NCI-H2227 (cell line): ENCODE results near the gene IFNAR1.
"Not testable (repeated sequence)": the region's sequence is repeated elsewhere in the genome, so short reads cannot be mapped to it uniquely, and the experiment has no call there.

ENCODE experiments used
- DNase-seq: peaks from one replicate; lab custom pipeline; 2025; ENCODE audit not compliant: unreplicated experiment; lab: John Stamatoyannopoulos, UW

The IFNAR1 gene

DNA sequence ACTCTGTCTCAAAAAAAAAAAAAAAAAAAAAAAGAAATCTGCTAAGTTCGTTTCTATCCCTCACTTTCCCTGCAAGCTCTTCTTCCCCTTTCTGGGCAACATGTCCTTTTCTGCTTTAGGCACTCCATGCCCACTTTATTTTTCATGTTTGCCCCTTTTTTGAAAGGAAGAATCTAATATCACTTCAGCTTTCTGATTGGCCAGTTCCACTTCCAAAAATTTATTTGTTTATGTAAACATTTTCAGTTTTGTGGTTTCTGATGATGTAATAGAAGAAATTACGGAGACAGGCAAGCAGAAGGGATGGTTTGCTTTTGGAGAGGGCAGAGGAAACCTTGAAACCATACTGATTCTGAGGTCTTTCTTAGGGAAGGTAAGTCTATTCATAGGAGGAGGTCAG, 15.1 kb downstream of the IFNAR1 start:
- DNase-seq: no peak

DNA sequence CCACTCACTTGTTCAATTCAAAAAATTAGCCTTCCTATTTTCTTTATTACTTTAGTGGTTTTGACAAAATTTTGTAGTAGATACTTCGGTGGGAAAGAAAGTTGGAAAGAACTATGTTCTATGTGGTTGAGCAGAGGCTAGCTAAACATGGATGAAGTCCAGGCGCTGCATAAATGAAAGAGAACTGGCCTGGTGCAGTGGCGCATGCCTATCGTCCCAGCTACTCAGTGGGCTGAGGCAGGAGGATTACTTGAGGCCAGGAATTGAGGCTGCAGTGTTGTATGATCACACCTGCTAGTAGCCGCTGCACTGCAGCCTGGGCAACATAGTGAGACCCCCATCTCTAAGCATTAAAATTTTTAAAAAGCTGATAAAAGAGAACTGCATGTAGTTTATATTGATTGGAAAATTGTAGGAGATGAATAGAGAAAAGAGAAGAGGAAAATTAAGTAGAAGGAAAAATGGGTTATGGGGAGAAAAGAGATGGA, 21.0 kb downstream of the IFNAR1 start:
- no peak for DNase-seq

DNA sequence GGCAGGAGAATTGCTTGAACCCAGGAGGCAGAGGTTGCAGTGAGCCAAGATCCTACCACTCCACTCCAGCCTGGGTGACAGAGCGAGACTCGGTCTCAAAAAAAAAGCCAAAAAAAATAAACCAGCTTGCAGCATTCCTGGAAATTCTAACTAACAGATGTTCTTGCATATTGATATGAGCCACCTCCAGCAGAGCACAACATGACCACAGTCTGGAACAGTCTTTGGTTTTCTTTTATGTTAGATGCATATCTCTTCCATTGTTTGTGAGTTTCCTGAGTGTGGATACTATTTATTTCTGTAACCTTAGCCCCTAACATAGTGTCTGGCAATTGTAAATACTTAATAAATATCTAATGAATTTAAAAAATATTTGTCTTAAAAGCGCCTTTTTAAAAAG, 23.9 kb downstream of the IFNAR1 start:
- no peak for DNase-seq

DNA sequence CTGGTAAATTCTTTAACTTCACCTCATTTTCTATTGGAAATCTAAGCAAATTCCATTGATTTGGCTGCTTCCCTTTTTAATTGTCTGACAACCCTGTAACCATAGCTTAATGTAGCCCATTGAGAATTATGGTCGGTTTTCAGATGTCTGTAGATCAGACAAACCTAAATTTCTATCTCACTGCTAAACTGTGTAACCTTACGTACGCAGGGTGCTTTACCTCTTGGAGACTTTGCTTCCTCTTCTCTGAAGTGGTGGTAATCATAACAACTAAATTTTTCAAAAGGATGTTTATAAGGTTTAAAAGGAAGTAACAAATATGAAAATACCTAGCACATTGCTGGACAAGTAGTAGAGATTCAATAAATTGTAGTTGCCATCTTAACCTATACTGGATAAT, 25.9 kb downstream of the IFNAR1 start:
- DNase-seq: no peak

DNA sequence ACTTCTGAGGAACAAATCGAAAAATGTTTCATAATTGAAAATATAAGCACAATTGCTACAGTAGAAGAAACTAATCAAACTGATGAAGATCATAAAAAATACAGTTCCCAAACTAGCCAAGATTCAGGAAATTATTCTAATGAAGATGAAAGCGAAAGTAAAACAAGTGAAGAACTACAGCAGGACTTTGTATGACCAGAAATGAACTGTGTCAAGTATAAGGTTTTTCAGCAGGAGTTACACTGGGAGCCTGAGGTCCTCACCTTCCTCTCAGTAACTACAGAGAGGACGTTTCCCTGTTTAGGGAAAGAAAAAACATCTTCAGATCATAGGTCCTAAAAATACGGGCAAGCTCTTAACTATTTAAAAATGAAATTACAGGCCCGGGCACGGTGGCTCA, 30.6 kb downstream of the IFNAR1 start:
- no peak for DNase-seq

DNA sequence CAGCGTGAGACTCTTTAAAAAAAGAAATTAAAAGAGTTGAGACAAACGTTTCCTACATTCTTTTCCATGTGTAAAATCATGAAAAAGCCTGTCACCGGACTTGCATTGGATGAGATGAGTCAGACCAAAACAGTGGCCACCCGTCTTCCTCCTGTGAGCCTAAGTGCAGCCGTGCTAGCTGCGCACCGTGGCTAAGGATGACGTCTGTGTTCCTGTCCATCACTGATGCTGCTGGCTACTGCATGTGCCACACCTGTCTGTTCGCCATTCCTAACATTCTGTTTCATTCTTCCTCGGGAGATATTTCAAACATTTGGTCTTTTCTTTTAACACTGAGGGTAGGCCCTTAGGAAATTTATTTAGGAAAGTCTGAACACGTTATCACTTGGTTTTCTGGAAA, 31.2 kb downstream of the IFNAR1 start:
- DNase-seq: no peak

DNA sequence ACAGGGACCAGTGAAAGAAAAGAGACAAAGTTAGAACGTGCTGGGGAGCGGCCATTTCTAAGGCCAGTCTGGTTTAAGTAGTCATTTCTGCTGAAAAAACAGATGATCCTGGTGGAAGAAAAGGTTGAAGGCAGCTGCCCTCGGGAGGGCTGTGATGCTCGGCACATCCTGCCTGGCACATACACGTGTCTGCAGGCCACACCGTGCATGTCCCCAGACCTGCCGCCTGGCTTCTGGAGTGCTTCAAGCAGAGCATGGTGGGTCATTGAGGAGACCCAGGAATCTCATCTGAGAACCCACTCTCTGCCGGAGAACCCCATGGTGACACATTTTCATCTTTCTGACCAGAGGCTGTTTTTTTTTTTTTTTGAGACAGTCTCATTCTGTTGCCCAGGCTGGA, 32.4 kb downstream of the IFNAR1 start:
- DNase-seq: no peak

DNA sequence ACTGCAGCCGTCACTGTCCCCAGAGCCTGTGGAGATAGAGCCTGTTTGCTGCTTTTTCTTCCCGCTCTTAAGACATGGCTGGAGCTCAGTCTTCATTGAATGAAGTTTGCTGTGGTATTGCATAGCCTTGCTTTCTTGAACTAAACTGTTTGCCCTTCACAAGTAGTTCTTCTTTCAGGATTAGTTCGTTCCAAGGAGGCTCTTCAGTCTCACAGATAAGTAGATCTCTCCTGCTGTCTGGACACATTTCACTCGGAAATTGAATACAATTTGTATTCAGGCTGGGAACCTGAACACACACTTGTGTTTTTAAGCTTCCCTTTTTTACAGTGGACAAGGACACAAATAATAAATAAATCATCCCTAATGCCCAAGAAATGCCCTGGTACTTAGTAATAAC, 34.7 kb downstream of the IFNAR1 start:
- no peak for DNase-seq

DNA sequence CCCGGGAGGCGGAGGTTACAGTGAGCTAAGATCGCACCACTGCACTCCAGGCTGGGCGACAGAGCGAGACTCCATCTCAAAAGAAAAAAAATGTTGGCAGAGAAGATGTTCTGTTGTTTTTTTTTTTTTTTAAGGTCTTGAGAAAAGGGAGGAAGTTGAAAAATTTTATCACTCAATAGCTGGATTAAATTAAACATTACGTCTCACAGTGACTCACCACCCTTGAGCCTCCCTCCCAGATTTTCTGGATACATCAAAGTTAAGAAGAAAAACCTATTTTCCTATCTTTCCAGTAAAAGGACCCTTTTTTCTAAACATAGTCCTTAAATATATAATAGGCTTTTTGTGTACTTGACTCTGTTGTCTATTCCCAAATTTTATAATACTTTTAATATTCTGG, 35.5 kb downstream of the IFNAR1 start:
- DNase-seq: no peak

DNA sequence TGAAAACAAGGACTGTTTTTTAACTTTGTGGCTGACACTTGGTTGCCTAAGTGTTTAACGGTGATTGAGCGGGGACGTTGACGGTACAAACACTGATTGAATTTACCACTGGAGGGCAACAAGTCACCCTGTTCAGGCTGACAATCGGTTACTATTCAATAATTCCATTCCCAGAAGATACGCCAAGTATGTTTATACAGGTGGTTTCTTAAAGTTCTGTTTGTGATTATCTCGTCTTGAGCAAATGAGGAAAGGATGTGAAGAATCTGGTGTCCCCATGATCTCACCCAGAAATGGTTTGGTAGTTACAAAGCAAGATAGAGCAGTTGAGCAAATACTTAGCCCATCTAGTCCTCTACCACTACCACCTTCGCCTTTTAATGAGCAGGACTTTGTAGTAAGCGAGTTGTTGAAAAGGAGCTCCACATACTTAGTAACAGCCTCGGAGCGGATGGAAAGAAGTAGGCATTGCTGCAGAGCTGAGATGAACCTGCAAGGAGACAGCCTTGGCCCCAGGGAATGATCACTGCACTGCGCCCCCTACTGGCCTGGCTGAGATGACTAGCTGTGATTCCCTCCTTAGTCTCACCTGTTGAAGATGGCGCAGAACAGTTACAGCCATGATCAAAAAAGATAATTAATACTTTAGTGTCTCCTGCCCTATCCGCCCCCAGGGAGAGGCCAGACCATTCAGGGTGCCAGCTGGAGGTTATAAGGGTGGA, 36.3 kb downstream of the IFNAR1 start:
- DNase-seq: peak; percentile 85

DNA sequence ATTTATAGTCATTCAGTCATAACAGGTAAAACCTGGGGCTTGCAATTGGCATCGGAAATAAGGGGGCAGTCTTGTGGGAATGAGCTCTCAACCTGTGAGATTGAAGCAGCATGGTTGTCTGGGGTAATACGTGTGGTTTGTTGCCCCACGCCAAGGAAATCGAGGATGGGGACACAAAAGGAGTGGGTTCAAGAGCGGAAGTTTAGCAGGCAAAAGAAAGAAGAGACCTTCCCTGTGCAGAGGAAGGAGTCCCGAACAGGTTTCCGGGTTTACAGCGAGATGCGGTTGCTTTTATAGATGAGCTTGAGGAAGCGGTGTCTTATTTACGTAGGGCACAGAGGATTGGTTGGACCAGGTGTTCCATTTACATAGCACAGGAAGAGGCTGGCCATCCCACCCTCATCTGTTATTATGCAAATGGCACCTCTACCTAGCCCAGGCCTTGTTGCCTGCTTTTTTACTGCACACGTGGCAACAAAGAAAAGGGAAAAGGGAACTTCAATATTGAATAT, 37.3 kb downstream of the IFNAR1 start:
- DNase-seq: peak; percentile 86

DNA sequence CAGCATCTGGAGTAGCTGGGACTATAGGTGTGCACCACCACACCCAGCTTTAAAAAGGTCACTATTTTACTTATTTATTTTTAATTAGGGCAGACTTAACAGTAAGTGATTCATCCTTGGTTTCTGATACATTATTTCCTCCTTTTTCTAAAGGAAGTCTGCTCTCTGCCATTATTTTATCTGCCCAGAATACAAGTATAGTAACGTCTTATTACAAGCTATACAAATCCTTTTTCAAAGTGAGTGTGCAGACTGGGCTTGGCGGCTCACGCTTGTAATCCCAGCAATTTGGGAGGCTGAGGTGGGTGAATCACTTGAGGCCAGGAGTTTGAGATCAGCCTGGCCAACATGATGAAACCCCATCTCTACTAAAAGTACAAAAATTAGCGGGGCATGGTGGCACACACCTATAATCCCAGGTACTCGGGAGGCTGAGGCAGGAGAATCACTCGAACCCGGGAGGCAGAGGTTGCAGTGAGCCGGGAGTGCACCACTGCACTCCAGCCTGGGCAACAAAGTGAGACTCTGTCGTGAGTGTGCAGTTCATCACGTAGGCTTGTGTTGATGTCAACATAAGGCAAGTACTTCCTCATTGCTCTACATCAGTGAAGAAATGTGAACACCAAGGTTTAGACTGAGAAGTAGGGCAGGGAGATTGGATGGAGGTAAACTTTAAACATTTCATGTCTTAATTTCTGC, 39.3 kb downstream of the IFNAR1 start:
- not testable (repeated sequence) for DNase-seq

DNA sequence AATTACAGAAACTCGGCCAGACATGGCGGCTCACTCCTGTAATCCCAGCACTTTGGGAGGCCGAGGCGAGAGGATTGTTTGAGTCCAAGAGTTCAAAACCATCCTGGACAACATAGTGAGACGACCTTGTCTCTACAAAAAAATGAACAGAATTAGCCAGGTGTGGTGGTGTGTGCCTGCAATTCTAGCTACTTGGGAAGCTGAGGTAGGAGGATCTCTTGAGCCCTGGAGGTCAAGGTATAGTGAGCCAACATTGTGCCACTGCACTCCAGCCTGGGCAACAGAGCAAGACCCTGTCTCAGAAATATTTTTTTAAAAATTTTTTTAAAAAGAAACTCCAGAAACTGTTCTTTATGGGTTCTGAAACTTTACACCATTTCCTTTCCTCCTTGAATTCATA, 40.1 kb downstream of the IFNAR1 start:
- no peak for DNase-seq

DNA sequence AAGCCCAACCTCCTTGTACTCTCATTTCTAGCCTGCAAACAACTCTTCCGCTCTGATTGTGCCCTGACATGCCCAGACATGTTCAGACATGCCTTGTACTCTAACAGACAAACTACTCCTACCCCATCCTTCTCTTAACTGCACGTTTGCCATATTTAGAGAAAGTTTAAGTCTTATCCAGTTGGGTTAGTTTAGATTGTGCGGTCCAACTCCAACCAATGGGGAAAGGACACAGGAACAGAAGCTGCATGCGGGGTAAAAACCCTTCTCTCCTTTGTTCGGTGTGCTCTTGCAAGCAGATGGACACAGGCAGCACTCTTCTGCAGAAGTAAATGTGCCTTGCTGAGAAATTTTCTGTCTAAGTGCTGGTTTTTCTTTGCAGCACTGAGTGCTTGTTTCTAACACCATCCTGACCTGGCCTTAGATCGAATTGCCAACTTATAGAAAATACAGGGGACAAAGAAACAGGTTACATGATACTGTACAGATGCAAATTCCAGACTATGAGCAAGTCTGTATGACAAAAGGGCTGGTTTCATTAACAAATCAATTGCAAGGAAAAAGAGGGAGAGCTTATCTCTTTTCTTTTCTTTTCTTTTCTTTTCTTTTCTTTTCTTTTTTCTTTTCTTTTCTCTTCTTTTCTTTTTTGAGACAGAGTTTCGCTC, 42.7 kb downstream of the IFNAR1 start:
- DNase-seq: no peak

DNA sequence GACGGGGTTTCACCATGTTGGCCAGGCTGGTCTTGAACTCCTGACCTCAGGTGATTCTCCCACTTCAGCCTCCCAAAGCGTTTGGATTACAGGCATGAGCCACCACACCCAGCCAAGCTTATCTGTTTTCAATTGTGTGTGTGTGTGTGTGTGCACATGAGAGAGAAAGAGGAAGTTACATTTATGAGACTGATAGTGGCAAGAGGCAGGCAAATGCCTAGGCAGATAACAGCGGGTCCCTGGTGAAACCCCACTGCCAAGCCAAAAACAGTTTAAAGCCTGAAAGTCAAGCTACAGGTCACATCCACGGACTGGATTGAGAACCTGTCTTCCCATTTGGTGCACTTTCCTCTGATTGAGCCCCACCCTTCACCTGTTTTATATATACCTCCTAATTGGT, 43.4 kb downstream of the IFNAR1 start:
- DNase-seq: no peak

DNA sequence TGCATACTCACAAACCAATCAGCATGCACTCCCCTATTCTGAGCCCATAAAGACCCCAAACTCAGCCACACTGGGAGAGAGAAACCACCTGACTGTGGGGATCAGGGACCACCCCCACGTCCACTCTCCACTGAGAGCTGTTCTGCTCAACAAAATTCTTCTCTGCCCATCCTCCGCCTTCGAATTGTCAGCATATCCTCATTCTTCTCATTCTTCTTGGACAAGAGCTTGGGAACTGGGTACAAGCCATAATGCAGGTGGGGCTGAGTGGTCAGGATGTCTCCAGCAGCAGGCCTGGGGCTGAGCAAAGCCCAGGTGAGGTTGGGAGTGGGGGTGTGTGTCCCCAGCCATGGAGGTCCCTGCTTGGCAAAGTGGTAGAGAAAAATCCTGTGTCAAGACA, 43.8 kb downstream of the IFNAR1 start:
- DNase-seq: no peak

DNA sequence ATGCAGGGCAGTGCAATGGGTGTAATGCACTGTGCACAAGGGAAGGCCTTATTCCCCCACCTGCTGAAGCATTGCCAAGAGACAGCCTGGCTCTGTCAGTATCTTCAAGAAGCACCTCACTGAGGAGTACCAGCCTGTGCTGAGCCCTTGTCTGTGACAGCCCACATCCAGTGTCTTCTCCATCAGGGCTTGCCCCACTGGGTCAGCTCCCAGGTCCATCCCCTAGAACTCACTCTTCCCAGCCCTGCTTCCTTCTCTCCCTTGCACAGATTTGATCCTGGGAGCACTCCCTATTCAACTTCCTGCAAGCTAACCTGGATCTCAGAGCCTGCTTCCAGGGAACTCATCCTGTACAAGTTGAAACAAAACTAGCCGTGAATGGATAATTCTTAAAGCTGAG, 44.8 kb downstream of the IFNAR1 start:
- no peak for DNase-seq

DNA sequence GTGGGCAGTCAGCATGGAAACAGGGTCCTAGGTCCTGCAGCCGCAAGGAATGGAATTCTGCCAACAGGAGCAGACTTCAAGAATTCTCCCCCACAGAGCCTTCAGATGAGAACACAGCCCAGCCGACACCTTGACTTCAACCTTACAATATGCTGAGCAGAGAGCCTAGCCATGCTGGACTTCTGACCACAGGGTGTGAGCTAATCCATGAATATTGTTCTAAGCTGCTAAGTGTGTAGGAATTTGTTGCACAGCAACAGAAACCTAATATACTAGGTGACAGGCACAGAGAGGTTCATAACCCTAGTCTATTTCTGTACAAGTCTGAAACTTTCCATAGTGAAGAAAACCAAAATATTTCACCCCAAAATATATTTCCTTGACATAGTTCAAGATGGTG, 45.5 kb downstream of the IFNAR1 start:
- no peak for DNase-seq

DNA sequence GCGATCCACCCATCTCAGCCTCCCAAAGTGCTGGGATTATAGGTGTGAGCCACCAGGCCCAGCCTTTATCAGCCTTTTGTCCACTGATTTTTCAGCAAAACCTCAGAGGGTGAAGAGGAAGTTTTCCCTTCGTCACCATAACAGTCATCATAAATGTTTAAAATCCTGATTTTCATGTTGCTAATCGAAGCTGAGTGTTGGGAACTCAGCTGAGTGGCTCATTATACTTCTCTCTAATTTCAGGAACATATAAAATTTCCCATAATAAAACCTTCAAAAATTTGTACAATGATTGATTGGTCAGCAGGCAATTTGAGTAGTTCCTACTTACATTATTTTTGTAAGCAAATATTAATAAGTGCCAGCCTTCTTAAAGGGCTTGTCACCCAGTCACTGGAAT, 46.6 kb downstream of the IFNAR1 start:
- no peak for DNase-seq

DNA sequence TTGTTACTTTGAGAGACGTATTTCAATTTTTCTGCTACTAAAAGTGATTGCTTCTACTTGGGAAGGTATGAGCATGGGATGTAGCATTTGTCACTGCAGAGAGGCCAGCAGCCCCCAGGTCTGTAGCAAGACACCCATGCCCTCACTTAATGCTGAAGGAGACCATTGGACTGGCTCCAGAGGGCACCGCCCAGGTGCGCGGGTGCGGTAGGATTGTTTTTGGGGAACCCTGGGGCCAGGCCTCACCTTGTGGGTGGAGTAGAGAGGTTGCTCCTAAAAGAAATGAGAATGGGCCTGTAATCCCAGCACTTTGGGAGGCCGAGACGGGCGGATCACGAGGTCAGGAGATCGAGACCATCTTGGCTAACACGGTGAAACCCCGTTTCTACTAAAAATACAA, 47.8 kb downstream of the IFNAR1 start:
- DNase-seq: no peak

DNA sequence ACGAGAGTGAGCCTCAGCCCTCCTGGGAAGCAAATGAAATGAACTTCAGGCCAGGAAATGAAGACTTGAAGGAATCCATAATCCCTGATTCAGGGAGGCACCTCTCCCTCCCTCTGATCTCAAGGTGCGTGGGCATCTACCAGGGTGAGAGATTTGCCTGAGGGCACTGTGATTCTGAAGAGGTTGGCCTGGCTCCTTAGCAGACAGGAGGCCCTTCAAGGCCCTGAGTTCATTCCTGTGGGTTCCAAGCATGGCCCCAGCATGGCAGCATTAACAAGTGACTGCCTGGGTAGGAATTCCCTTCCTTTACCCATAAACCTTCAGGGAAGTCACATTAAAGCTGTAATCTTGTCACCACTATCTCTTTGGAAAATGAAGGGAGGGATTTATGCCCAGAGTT, 48.7 kb downstream of the IFNAR1 start:
- no peak for DNase-seq

DNA sequence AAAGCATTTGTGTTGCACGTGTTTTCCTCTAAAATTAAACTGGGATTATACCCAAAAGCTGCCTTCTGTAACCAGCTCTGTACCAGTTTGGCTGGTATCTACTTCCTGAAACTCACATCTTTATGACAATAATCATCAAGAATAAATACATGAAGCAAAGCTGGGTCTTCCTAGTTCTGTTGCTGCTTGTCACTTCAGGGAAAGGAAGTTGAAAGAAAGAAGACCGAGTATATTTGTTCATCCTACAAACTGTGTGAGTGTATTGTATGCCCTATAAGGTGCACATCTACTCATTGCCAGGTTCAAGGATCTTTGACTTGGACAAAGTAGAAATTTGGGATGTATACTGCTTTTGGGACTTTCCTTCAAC, 49.3 kb downstream of the IFNAR1 start:
- no peak for DNase-seq
